ENCODE measurements around the gene PM20D2. TPM values are rescaled to one million over a fixed set of nuclear protein-coding genes. Genes with fewer than 3 reads are reported as not detected.

Gene PM20D2
- total and polyA plus RNA-seq, 2 of the 8 experiments (the other 6 are each of a cell fraction or from before 2014, with no cell fraction given) = 2.7 to 7.6 TPM

- TF ChIP-seq CHD7 (IDR thresholded peaks at IDR 0.05; ENCODE audit: insufficient replicate concordance, low read length) = no peak
- TF ChIP-seq HDAC6 (IDR thresholded peaks at IDR 0.05; ENCODE audit: low read depth, low read length) = no peak
- TF ChIP-seq SIN3A (conservative IDR thresholded peaks at IDR 0.05 in 1 of 2, IDR thresholded peaks at IDR 0.05 in 1 of 2; ENCODE audit: low read depth in 1 of 2, low read length in 2 of 2) = no peak
- TF ChIP-seq CBX5 (IDR thresholded peaks at IDR 0.05; ENCODE audit: low read depth, low read length) = no peak
These were observed 27.8 kb downstream of the PM20D2 start (continued) for GRCh38 chr6:89173634-89174033.

Measured in H1 (cell line).